HG02759 (cell line): ENCODE data around the gene SLC17A2.

Source experiments
- ATAC-seq: cut with Tn5 transposase; IDR thresholded peaks from one replicate; pipeline ENCODE4 v1.9.1; 2021; ENCODE audit warnings: mild to moderate bottlenecking, moderate library complexity; ENCODE audit not compliant: unreplicated experiment

Gene SLC17A2

DNA sequence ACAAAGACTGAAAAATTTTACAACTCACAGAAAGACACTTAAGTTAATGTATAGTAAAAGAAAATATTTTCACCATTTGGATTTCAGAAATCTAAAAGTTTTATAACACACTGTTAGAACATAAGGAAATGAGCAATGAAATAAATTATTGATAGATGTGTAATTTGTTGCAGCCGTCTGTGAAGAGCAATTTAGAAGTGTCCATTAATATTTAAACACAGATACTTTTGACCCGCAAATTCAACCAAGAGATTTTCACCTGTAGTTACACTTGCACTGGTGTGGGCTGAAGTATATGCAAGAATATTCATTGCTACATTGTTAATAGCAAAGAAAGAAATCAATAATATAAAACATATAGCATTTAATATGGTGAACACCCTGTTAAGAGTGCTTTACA, 41.9 kb downstream of the SLC17A2 start:
- ATAC-seq = no peak

DNA sequence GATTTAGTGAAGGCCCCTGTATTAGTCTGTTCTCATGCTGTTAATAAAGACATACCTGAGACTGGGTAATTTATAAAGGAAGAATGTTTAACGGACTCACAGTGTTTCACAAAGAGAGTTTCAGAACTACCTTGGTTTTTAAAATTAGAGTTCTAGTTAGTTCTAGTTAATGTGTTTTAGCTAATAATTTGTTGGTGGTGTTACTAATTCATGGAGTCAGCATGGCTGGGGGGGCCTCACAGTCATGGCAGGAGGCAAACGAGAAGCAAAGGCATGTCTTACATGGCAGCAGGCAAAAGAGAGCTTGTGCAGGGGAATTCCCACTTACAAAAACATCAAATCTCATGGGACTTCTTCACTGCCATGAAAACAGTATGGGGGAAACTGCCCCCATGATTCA, 44.4 kb downstream of the SLC17A2 start:
- no peak for ATAC-seq

DNA sequence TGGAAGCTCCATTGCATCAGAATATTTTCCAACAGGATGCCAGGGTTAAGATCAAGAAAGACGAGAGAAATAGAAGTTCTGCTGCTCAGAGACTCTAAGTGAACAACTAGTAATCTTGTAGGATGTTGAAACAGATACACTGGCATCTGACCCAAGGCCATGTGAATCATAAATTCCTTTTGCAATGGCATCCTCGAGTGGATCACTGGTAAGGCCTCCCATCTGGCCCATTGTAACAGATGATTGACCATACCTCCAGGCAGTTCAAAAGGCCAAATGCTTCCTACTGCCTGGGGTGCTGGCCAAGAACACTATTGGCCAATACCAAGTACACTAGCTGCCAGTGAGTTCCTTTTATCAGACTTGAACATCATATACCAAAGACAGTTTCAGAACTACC, 46.5 kb downstream of the SLC17A2 start:
- no peak for ATAC-seq

DNA sequence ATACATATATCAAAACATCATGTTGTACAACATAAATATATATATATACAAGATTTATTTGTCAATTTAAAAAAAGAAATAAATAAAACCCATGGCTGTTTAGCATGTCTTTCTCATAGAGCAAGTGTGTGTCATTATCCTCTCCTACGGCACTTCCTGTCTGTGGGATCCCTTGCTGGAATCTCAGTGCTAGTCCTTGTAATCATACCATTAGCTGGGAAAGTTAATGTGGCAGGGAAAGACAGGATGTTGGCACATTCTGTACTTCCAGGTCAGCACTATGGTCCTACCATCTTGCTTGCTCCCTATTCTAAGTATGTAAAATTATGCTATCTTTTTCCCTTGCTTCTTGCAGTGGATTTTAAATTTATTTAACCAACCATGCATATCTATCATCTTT, 47.0 kb downstream of the SLC17A2 start:
- ATAC-seq = no peak

DNA sequence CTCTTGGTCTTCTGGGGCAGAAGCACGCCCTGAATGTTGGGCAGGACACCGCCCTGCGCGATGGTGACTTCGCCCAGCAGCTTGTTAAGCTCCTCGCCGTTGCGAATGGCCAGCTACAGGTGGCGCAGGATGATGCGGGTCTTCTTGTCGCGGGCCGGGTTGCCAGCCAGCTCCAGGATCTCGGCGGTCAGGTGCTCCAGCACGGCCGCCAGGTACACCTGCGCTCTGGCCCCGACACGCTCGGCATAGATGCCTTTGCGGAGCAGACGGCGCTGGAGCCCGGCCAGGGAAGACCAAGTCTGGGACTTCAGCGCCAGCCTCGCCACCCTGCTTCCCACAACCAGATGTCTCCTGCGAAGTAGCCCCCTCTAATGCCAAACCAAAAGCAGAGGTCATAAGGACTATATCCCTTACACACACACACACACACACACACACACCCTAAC, 48.4 kb downstream of the SLC17A2 start:
- ATAC-seq = no peak

DNA sequence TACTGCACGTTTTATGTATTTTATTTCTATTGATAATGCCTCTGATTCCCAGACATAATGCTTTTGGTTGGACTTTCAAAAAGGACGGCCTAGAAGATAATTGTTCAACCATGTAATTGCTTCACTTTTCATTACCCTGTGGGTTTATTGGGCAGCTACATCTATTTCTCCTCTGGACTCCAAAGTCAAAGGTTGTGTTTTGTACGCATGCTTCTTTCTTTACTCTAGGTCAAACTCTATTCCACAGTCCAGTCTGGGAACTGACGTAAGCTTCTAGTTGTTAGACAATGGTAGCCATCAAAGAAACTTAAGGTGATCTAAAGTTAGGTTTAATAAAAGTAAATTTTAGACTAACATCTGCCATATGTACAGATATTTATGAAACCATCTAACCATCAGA, 49.9 kb downstream of the SLC17A2 start:
- no peak for ATAC-seq

DNA sequence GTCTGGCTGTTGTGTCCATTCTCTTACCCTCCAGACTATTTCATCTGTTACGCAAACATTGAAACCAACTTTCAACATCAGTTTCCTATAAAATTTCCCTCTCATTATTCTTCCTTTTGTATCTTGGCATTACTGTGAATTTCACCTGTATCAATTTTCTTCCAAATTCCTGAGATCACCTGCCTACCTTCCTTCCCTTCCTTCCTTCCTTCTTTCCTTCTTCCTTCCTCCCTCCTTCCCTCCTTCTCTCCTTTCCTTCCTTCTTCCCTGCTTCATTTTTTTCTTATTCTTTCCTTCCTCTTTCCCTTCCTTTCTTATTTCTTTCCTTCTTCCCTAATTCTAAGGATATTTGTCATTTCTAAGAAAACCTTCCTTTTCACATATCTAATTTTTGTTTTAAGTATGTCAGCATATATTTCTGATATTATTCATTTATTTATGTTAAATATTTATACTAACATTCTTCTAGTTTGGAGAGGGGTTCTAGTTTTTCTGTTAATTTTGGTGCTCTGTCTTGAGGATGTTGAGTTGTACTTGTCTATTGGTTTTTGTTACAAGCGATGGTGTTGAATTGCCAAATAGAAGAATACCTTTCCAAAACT, 51.7 kb downstream of the SLC17A2 start:
- no peak for ATAC-seq

DNA sequence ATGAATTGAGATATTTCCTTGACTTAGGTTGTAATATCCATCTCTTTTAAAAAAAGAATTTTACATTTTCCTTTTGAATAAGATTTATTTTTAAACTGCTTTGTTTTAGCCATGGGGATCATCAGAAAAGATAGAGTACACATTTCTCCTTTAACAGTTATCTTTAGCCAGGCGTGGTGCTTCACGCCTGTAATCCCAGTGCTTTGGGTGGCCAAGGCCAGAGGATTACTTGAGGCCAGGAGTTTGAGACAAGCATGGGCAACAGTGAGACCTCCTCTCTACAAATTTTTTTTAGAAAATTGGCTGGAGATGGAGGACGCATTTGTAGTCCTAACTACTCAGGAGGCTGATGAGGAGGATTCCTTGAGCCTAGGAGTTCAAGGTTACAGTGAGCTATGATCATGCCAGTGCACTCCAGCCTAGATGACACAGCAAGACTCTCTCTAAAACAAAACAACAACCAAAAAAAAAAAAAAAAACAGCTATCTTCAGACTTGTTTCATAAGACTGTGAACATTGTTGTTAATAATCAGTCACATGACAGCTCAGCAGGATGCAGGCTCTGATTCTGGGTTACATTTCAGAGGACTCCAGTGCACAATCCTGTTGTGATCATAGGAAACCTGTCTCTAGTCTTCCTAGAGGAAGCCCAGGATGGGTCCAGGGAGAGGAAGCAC, 54.4 kb downstream of the SLC17A2 start:
- no peak for ATAC-seq

DNA sequence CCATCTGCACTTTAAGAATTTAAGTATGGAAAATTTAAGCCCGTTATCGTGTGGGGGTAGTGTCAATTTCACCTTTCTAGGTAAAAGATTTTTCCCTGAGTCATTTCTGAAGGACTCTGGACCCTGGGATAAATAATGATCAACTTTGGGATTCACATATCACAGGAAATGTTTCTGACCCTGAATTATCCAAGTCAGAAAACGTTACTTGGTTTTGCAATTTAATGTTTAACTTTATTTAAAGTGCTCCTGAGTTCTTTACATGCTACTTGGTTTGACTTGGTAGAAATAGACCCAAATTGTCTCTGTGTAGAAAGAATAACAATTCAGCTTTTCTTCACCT, 55.0 kb downstream of the SLC17A2 start:
- ATAC-seq = no peak

DNA sequence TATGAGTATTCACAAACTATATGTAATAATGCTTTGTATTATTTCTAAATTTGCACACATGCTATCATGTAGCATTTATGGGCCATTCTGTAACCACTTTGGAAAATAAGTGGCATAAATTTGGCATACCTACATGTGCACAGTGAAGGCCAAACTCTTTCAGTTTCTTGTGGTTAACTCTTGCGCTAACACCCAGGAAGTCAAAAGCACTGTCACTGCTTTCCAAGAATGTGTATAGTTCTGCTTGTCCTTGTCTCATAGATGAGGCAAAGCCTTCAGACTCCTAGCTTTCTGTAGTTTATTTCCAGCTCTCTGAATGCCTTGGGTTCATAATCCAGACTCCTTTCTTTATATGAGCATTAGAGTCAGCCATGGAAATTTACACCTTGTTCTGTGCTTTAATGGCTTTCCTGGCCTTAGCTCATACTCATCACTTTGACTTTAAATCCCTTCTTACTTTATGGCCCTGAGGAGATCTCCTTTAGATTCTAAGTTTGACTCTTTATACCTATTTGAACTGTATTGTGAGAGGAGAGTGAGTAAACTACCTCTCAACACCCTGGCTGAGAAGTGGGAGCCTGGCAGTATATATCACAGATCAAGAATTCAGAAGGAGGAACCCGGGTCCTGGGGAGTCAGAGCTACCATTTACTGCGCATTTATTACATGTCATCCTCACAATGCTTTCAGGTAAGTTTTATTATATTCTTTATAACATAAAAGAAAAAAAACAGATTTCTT, 55.5 kb downstream of the SLC17A2 start:
- no peak for ATAC-seq

DNA sequence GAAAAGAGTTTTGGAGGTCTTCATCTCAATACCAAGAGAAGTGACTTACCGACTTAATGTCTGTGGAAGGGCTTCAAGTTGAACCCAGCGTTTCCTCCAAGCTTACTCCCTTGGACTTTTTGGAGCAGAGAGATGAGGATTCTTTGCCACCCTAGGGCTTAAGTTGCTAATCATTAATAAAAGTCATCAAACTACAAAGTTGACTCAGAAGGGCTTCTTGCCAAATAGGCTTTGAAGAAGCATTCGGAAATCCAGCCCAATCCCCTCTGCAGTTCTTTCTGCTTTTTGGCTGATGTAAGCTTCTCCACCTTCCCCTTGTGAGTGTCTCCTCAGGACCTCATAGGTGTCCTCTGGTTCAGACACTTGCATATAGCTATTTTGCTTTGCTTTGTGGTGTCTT, 56.4 kb downstream of the SLC17A2 start, which contains the start of gene SLC17A3:
SLC17A3 (minus strand) TSS at position 126 of the 400 bp plus-strand sequence. CDS start 5,856 bp downstream, outside the sequence.
- ATAC-seq = no peak

DNA sequence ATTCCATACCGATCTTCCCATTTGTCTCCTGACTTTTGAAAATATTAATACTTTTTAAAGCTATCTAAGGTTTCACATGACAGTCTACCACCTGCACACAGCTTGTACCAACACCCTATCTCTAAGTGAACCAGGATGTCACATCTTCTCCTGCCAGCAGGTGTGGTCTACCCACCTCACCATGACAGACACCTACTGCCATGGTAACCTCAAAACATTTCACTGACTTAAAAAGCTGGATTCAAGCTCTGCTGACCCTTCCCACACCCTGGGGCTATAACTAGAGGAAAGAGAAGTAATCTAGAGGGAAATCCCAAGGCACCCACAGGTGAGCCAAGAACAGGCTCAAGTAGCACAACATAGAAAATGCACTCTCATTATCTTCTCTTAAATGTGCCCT, 57.7 kb downstream of the SLC17A2 start:
- ATAC-seq = no peak

DNA sequence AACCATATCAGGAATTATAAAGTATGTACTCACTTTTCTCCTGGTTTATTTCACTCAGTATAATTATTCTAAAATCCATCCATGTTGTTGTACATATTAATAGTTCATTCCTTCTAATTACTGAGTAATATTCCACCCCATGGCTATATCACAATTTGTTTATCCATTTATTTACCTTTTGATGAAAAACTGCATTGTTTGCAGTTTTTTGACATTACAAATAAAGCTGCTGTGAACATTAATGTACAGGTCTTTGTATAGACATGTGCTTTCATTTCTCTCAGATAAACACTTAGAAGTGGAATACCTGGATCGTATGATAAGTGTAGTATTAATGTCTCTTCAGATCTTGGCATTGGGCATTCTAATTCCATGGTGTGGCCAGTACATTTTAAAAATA, 60.7 kb downstream of the SLC17A2 start:
- no peak for ATAC-seq

DNA sequence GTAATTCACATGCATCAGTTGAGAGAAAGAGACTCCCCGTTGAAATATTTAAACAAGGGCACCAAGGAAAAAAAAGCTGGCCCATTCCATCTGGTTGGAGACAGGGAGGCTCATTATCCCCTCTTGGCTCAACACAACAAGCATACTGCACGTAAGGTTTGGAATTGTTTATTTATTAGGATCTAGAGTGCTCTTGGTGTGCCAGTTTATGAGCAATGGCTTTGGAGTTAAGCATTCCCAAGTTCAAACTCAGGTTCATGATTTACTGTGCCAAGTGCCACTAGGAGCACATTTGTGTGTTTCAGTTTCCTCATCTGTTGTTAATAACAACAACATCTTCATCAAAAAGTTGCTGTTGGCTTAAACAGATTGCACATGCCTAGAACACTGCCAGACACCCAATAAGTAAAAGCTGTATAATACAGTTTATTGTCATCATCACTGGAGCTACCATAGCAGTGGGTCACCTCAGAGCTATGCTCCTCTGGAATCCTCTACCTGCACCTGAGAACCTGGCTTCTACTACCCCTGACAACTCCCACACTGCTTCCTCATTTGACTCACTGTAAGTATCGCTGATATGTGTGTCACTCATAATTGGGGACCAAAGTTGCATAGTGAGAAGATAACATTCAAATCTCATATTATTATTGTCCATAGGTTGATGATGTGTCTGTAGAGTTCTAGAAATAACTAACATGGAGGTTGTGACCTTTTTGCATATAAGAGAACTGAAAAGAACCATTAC, 61.9 kb downstream of the SLC17A2 start:
- ATAC-seq = no peak

DNA sequence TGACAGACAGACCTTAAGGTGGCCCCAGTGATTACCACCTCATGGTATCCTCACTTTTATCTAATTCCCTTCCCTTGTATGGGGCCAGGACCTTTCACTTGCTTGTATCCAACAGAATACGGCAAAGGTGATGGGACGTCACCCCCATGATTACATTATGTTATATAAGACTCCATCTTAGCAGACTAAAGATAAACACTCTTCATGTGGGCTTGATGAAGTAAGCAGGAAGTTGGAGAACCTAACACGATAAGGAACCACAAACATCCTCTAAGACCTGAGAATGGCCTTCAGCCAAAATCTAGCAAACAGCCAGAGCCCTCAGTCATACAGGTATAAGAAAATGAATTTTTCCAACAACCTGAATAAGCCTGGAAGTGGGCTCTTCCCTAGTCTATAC, 64.5 kb downstream of the SLC17A2 start:
- ATAC-seq = no peak

DNA sequence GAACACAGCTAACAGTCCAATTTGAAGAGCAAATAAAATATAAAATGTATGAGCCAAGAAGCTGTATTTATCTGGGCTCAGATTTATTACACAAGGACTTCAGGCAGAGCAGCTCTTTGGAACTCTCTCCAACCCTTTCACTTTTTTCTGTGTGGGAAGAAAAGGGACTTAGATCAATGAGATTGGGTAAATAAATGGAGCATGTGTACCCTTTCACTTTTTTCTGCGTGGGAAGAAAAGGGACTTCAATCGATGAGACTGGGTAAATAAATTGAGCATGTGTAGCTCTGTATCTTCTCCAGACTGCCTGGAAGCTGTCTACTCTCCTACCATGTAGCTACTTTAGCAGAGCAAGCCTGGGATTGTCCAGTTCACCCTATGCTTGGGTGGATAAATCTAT, 67.1 kb downstream of the SLC17A2 start:
- no peak for ATAC-seq
